Activated CD8-positive, alpha-beta memory T cell treated with anti-CD3 and anti-CD28 coated beads for 24 hours (primary cell): ENCODE results near the gene BTNL3.
"Not testable (repeated sequence)": the region's sequence is repeated elsewhere in the genome, so short reads cannot be mapped to it uniquely, and the experiment has no call there.

Experiments used
- DNase-seq: peaks from one replicate; pipeline ENCODE4 v3.0.0-alpha.2; 2020

The BTNL3 gene, protein sequence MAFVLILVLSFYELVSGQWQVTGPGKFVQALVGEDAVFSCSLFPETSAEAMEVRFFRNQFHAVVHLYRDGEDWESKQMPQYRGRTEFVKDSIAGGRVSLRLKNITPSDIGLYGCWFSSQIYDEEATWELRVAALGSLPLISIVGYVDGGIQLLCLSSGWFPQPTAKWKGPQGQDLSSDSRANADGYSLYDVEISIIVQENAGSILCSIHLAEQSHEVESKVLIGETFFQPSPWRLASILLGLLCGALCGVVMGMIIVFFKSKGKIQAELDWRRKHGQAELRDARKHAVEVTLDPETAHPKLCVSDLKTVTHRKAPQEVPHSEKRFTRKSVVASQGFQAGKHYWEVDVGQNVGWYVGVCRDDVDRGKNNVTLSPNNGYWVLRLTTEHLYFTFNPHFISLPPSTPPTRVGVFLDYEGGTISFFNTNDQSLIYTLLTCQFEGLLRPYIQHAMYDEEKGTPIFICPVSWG

DNA sequence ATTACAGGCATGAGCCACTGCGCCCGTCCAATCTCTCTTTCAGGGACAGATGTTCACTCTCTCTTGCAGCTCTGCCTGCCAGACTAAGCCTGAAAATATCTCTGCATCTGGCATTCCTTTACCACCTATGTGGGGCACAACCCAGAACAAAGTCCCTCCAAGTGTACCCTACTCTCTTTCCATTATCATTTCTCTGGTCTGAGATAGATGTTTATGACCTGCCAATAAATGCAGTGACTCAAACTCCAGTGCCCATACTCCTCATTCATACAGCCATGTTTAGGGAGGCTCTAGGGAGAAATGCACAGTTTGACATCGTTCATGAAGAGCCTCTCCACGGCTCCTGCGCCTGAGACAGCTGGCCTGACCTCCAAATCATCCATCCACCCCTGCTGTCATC is at the start of gene BTNL3:
BTNL3 (plus strand) TSS at position 255 of the 400 bp plus-strand sequence. CDS start 183 bp downstream, outside the sequence.
- DNase-seq = no peak

DNA sequence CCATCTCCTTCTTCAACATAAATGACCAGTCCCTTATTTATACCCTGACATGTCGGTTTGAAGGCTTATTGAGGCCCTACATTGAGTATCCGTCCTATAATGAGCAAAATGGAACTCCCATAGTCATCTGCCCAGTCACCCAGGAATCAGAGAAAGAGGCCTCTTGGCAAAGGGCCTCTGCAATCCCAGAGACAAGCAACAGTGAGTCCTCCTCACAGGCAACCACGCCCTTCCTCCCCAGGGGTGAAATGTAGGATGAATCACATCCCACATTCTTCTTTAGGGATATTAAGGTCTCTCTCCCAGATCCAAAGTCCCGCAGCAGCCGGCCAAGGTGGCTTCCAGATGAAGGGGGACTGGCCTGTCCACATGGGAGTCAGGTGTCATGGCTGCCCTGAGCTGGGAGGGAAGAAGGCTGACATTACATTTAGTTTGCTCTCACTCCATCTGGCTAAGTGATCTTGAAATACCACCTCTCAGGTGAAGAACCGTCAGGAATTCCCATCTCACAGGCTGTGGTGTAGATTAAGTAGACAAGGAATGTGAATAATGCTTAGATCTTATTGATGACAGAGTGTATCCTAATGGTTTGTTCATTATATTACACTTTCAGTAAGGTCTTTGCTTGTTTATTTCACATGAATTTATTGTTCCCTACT is 38.2 kb upstream of the BTNL3 start:
- DNase-seq = no peak

DNA sequence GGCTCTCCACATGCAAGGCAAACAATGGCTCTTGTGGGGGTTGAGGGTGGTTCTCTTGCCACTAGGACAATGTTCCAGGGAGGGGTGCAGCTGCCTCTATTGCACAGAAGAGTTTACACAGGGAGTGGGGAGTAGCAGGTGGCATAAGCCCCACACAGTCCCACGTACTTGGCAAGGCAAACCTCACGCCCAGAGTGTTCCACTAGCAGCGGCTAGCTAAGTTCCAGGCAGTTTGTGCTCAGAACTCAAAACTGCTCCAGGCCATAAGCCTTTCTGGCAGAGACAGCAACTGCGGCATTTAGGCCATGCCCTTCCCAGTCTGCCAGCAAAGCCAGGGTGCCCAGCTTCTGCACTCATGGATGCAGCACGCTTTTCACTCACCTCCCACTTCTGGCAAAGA is 29.0 kb upstream of the BTNL3 start:
- DNase-seq = no peak

DNA sequence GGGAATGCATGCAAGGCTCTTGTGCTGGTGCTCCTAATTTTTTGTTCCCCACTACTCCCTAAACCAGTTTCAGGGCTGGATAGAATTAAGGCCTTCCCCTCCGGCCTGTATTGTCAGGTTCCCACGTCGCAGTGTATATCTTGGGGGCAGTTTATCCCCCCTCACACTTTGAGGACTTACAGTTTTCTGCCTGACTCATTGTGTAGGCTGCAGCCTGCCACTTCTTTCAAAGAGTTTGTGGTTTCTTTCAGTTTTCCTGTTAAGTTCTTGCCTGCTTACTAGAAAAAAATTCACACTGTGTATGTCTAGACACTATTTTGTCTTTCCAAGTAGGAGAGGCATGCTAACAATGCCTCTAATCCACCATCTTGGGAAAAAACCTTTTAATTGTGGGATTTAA is 28.4 kb upstream of the BTNL3 start:
- no peak for DNase-seq

DNA sequence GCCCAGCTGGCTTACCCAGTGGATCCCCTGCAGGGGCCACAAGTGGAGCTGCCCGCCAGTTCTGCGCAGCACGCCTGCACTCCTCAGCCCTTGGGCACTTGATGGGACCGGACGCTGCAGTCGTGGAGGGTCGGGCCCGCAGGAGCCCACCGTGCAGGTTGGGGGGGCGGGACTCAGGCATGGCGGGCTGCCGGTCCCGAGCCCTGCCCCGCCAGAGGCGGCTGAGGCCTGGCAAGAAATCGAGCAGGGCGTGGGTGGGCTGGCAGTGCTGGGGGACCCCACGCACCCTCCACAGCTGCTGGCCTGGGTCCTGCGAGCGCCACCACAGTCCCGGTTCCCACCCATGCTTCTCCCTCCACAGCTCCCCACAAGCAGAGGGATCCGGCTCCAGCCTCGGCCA is 19.2 kb upstream of the BTNL3 start:
- DNase-seq = no peak

DNA sequence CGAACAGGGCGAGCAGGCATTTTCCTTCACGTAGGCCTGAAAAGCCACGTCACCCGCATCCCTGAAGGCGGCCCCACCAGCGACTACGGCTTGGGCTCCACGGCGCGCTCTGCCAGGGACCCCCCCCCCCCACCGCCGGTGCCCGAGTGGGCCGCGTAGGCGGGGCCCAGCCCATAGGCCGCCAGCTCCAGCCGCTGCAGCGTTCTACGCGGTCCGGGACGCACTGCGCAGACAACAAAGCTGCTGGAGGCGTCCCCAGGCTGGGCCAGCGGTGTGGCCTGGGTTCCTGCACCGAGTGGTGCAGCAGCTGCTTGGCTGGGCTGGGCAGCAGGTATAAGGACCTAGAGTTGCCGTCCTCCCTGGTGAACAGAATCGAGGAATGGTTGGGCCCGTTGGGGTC is 18.3 kb upstream of the BTNL3 start:
- no peak for DNase-seq

DNA sequence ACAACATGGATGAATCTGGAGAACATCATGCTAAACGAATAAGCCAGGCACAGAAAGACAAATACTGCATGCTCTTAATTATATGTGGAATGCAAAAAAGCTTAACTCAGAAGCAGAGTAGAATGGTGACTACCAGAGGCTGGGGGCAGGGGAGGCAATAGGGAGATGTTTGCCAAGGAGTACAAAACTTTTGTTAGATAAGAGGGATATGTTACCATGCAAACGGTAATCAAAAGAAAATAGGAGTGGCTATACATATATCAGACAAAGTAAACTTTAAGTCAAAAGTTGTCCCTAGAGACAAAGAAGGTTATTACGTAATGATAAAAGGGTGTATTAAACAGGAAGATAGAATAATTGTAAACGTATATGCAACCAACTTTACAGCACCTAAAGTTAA is 17.8 kb upstream of the BTNL3 start:
- DNase-seq = no peak

DNA sequence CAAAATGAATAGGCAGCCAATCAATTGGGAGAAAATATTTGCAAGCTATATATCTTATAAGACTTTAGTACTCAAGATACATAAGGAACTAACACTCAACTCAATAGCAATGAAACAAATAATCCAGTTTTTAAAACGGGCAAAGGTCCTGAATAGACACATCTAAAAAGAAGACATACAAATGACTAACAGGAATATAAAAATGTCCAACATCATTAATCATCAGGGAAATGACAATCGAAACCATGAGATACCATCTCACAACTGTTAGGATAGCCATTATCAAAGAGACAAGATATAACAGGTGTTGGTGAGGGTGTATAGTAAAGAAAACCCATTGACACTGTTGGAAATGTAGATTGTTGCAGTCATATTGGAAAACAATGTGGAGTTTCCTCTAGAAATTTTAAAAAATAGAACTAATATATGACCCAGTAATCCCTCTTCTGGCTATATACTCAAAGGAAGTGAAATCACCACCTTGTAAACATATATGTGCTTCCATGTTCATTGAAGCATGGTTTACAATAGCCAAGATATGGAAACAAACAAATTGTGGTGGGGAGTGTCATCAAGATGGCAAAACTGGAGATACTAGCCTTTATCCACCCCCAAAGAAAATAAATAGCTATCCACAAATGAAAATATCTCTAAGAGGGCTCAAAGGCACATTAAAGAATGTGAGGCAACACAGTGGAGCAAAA is 13.9 kb upstream of the BTNL3 start:
- DNase-seq = no peak

DNA sequence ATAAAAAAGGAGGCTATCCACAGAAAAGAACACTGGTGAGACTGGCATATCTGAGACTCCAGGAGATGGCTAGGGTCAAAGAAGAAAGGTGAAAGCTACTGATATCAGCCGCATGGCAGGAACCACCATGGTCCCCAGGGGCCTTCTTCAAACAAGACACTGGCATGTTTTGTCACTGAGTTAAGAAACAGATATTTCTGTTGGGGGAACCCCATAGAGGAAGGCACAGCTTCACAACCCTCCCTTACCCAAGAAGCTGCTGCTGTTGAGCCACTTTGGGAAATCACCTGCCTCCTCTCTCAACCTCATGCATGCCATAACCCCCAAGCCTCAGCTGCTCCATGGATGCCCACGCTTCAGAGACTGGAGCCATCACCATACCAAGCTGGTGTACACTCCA is 13.3 kb upstream of the BTNL3 start:
- DNase-seq = no peak

DNA sequence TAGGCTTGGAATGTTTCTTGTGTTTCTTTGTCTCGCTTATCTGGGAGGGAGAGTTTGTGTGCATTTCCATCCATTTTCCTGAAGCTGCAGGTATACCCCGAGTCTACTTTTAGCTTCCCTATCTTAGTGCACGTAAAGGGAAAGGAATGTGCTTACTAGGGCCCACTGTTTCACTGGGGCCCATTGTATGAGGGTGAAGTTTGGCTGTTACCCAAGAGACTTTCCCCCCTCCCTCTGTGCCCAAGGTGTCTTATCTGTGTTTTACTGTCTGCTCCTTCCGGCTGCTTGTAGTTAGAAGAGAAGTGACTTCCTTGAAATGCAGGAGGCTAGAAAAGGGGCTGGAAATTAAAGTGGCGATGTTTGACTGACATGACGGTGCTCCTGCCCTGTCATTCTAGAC is 12.1 kb upstream of the BTNL3 start:
- DNase-seq = no peak

DNA sequence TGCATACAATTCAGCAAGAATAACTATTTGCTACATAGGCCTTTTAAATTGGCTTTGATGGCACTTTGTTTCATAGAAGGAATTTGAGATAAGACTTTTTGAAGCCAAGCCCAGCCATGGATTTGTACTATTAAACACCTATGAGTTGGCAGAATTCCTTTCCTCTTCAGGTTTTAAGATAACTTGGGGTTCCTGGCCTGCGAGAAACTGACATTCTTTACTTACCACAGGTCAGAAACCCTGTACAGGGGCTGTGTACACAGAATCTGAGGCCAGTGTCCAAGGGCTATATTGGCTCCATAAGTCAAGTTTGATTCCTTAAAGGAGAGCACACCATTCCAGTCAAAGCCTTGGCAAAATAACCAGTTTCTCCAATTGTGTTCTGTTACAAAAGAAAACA is 10.8 kb upstream of the BTNL3 start:
- DNase-seq = no peak

DNA sequence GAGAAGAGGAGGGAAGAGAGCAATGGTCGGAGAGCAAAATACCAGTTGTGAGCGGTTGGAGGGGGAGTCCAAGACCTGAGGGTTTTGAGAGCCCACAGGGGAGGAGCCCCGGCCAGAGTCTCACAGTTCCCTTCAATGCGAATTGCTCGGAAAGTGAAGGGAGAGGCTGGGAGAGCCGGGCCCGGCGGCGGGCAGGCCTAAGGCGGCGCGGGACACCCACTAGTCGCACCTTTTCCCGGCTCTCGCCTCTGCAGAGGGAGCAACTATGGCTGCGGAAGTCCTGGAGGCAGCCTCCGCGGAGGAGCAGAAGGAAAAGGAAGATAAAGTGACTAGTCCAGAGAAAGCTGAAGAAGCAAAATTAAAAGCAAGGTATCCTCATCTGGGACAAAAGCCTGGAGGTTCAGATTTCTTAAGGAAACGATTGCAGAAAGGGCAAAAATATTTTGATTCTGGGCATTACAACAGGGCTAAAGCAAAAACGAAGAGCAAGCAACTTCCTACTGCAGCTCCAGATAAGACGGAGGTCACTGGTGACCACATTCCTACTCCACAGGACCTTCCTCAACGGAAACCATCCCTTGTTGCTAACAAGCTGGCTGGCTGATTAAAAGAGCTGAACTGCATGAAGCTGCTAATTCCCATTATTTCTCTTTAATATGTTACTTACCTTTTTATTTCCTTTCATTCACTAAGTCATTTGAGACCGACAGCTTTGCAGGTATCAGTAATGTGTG is 6.5 kb upstream of the BTNL3 start:
- no peak for DNase-seq

DNA sequence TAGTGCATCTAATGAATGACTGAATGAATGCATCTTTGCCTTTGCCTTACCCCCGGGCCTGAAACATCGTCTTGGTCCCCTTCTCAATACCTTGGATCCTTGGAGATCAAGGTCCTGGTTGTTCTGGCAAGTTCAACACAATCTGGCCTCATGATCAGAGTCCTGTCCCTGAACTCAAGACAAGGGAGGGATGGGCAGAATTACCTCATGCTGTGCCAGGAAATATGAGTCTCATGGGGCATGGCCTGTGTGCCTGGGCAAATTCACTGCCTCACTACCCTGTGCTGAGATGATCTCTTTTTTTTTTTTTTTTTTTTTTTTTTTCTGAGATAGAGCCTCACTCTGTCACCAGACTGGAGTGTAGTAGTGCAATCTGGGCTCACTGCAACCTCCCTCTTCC is 630 bp upstream of the BTNL3 start:
- no peak for DNase-seq

DNA sequence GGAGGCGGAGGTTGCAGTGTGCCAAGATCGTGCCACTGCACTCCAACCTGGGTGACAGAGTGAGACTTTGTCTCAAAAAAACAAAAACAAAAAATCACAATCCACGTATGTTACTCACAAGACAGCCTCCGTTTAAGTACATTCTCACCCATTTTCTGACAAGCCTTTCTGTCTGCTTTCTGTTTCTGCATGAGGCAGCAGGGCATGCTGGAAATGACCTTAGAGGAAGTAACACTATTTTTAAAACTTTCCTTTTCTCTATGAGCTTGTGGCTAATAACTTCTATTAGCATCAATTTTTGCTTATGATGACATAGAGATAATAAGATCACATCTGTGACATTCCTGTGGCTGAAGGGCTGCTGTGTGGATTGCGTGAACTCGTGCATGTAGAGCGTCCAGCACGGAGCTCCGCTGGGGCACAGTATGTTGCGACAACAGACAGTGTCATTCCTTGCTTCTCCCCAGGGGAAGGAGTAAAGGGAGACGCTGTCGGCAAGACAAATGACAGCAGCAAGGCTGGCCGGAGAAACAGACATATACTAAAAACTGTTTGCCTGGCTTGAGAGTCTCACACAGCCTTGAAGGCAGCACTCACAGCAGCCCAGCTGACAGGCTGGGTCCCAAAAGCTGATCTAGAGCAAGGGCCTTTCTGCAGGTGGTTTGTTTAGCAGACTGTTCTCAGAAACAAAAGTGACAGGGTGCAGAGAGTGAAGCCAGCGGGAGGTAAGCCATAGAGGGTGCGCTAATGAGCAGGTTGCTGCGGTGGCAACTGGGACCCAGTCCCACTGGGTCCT is 1.6 kb downstream of the BTNL3 start:
- DNase-seq = no peak

DNA sequence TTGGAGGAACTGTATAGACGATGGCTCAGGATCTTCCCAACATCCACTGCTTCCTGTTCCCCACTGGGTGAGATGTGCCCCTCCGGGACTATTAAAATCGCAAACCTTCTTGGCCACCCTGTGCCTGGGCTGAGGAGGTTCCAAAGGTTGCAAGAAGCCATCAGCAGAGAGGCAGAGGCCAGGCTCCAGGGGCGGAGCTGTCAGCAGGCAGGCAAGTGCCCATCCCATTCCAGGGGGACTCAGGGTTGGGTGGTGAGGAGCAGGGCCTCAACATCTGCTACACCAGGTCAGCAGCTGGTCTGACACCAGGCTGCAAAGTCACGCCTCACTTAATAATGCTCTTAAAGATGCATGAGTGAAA is 2.2 kb downstream of the BTNL3 start:
- DNase-seq = no peak

DNA sequence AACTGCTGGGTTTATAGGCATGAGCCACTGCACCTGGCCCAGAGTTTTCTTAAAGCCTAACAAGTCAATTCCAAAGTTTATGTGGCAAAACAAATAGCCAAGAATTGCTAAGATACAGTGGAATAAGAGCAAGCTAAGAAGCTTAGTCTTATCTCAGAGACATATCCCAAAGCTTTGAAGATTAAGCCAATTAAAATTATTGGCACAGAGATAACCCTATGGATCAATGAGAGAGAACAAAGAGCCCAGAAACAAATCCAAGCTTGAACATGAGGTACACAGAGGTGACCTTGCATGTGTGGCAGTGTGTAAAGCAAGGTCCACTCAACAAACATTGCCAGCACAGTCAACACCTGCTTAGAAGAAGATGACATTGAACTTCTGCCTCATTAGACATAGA is 13.3 kb downstream of the BTNL3 start:
- DNase-seq = no peak

DNA sequence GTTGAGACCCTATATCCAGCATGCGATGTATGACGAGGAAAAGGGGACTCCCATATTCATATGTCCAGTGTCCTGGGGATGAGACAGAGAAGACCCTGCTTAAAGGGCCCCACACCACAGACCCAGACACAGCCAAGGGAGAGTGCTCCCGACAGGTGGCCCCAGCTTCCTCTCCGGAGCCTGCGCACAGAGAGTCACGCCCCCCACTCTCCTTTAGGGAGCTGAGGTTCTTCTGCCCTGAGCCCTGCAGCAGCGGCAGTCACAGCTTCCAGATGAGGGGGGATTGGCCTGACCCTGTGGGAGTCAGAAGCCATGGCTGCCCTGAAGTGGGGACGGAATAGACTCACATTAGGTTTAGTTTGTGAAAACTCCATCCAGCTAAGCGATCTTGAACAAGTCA is 17.1 kb downstream of the BTNL3 start:
- no peak for DNase-seq

DNA sequence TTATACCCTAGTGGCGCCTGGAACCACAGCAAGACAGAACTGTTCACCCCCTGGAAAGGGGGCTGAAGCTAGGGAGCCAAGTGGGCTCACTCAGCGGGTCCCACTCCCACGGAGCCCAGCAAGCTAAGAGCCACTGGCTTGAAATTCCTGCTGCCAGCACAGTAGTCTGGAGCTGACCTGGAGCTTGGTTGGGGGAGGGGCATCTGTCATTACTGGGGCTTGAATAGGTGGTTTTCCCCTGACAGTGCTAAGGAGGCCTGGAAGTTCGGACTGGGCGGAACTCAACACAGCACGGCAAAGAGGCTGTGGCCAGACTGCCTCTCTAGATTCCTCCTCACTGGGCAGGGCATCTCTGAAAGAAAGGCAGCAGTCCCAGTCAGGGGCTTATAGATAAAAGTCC is 19.5 kb downstream of the BTNL3 start:
- DNase-seq = no peak

DNA sequence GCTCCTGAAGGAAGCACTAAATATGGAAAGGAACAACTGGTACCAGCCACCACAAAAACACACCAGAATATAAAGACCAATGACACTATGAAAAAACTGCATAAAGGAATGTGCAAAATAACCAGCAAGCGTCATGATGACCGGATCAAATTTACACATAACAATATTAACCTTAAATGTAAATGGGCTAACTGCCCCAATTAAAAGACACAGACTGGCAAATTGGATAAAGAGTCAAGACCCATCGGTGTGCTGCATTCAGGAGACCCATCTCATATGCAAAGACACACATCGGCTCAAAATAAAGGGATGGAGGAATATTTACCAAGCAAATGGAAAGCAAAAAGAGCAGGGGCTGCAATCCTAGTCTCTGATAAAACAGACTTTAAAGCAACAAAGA is 21.4 kb downstream of the BTNL3 start:
- DNase-seq = not testable (repeated sequence)

DNA sequence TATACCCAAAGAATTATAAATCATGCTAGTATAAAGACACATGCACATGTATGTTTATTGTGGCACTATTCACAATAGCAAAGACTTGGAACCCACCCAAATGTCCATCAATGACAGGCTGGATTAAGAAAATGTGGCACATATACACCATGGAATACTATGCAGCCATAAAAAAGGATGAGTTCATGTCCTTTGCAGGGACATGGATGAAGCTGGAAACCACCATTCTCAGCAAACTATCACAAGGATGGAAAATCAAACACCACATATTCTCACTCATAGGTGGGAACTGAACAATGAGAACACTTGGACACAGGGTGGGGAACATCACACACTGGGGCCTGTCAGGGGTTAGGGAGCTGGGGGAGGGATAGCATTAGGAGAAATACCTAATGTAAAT is 26.0 kb downstream of the BTNL3 start:
- not testable (repeated sequence) for DNase-seq

DNA sequence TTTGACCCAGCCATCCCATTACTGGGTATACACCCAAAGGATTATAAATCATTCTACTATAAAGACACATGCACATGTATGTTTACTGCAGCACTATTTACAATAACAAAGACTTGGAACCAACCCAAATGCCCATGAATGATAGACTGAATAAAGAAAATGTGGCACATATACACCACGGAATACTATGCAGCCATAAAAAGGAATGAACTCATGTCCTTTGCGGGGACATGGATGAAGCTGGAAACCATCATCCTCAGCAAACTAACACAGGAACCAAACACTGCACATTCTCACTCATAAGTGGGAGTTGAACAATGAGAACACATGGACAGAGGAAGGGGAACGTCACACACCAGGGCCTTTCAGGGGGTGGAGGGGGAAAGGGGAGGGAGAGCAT is 28.8 kb downstream of the BTNL3 start:
- not testable (repeated sequence) for DNase-seq

DNA sequence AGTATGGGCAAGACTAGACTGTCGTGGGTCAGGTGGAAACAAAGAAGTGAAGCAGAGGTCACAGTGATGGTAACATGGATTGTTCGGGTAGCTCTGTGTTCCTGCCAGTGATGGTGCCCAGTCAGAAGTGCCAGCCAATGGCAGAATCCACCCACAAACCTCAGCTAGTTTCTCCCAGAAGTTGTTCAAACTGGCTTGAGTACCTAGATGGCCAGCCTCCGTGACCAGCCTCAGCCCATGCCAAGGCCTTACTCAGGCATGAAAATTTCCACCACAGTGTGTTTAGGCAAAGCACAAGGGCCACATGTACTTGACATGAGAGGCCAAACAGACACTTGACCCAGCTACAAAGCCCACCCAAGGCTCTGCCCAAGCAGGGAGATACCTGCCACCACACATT is 32.0 kb downstream of the BTNL3 start:
- DNase-seq = no peak
